Measurements from ENCODE around the gene TMCC1.

- TF ChIP-seq, protein P1, sequence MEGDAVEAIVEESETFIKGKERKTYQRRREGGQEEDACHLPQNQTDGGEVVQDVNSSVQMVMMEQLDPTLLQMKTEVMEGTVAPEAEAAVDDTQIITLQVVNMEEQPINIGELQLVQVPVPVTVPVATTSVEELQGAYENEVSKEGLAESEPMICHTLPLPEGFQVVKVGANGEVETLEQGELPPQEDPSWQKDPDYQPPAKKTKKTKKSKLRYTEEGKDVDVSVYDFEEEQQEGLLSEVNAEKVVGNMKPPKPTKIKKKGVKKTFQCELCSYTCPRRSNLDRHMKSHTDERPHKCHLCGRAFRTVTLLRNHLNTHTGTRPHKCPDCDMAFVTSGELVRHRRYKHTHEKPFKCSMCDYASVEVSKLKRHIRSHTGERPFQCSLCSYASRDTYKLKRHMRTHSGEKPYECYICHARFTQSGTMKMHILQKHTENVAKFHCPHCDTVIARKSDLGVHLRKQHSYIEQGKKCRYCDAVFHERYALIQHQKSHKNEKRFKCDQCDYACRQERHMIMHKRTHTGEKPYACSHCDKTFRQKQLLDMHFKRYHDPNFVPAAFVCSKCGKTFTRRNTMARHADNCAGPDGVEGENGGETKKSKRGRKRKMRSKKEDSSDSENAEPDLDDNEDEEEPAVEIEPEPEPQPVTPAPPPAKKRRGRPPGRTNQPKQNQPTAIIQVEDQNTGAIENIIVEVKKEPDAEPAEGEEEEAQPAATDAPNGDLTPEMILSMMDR (IDR thresholded peaks at IDR 0.05): no peak
- TF ChIP-seq POLR2A (IDR thresholded peaks at IDR 0.05): no peak
Observed at GRCh38 chr3:129919357-129919756, 25.8 kb upstream of the TMCC1 start.
